Measurements from ENCODE around the gene EPS8L1. TPM values are rescaled to one million over a fixed set of nuclear protein-coding genes. Genes with fewer than 3 reads are reported as not detected.
"Not testable (repeated sequence)": the region's sequence is repeated elsewhere in the genome, so short reads cannot be mapped to it uniquely, and the experiment has no call there.

The EPS8L1 gene
- total and polyA plus RNA-seq, 2 donors (not counting 1 experiment from before 2014, with no cell fraction given): 0.72 to 1.0 TPM

DNA sequence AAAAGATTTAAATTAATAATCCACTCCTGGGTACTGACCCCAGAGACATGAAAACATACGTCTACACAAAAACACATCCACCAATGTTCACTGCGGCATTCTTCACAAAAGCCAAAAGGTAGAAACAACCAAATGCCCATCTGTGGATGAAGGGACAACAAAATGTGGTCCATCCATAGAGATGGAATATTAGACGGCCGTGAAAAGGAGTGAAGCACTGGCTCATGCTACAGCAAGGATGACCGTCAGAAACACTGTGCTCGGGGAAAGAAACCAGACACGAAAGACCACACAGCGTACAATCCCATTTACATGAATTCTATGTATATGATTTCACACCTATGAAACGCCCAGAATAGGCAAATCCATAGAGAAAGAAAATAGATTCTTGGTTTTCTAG, 18.8 kb upstream of the EPS8L1 start:
- no peaks in the 10 kb centered on the region for H3K4me1 Mint-ChIP-seq
- H4K20me1 ChIP-seq (ENCODE audit: control insufficient read depth, insufficient read depth, low read length, poor library complexity, severe bottlenecking): no peaks in the 10 kb centered on the region
- no peaks in the 10 kb centered on the region for H3K4me1 ChIP-seq (ENCODE audit: control insufficient read depth in 2 of 2, insufficient read depth in 2 of 2, low read length in 2 of 2)
- H3K4me2 ChIP-seq (replicated peaks; ENCODE audit: low read depth, low read length, poor library complexity, severe bottlenecking): no peak overlapping the region
- no peak overlapping the region for H3K9ac ChIP-seq (ENCODE audit: low read length)
- no peak for DNase-seq
- H3K9me3 Mint-ChIP-seq (ENCODE audit: insufficient read depth): no peaks in the 10 kb centered on the region
- H3K79me2 ChIP-seq (ENCODE audit: control insufficient read depth, insufficient read depth, low read length): peaks cover 3% of the 10 kb centered on the region
- no peak overlapping the region for H3K4me3 Mint-ChIP-seq
- ChIA-PET POLR2A (no interaction called here), CTCF (no interaction called here)
- H3K36me3 ChIP-seq (replicated peaks in 1 of 2; ENCODE audit: control extremely low read depth in 1 of 2, control insufficient read depth in 1 of 2, extremely low read depth in 1 of 2, insufficient read depth in 2 of 2, low read length in 1 of 2): peaks cover 4 to 36% of the 10 kb centered on the region in 2 experiments
- H3K27ac Mint-ChIP-seq: no peak overlapping the region
- H3K27me3 Mint-ChIP-seq: no peaks in the 10 kb centered on the region
- no peaks in the 10 kb centered on the region for H3K27me3 ChIP-seq (replicated peaks in 1 of 4; ENCODE audit: control extremely low read depth in 1 of 4, control insufficient read depth in 3 of 4, insufficient read depth in 4 of 4, low read length in 3 of 4)
- 93% methylated on average over 4 of the region's 9 CpGs for WGBS (ENCODE audit: insufficient coverage)
- H3K27ac ChIP-seq (ENCODE audit: low read length in 2 of 2): no peak overlapping the region
- no peak for ATAC-seq (ENCODE audit: low read depth)
- no peak overlapping the region for H3K4me3 ChIP-seq (ENCODE audit: control extremely low read depth in 1 of 5, extremely low read depth in 1 of 5, insufficient read depth in 1 of 5, low read depth in 2 of 5, low read length in 4 of 5)
- TF ChIP-seq, protein P1, sequence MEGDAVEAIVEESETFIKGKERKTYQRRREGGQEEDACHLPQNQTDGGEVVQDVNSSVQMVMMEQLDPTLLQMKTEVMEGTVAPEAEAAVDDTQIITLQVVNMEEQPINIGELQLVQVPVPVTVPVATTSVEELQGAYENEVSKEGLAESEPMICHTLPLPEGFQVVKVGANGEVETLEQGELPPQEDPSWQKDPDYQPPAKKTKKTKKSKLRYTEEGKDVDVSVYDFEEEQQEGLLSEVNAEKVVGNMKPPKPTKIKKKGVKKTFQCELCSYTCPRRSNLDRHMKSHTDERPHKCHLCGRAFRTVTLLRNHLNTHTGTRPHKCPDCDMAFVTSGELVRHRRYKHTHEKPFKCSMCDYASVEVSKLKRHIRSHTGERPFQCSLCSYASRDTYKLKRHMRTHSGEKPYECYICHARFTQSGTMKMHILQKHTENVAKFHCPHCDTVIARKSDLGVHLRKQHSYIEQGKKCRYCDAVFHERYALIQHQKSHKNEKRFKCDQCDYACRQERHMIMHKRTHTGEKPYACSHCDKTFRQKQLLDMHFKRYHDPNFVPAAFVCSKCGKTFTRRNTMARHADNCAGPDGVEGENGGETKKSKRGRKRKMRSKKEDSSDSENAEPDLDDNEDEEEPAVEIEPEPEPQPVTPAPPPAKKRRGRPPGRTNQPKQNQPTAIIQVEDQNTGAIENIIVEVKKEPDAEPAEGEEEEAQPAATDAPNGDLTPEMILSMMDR (IDR thresholded peaks at IDR 0.05): no peak
- TF ChIP-seq EZH2 (IDR thresholded peaks at IDR 0.05; ENCODE audit: borderline replicate concordance, insufficient read depth, low read depth, low read length, poor library complexity, severe bottlenecking): no peak
- intact Hi-C loops (cut with micrococcal nuclease): no loop called here
- H3K9me3 ChIP-seq (ENCODE audit: control extremely low read depth in 1 of 3, control insufficient read depth in 2 of 3, insufficient read depth in 1 of 3, low read length in 2 of 3): peaks cover 0 to 10% (median 0%) of the 10 kb centered on the region in 3 donors
- H2AFZ ChIP-seq (ENCODE audit: insufficient read depth, low read depth, low read length, poor library complexity, severe bottlenecking): no peak overlapping the region

DNA sequence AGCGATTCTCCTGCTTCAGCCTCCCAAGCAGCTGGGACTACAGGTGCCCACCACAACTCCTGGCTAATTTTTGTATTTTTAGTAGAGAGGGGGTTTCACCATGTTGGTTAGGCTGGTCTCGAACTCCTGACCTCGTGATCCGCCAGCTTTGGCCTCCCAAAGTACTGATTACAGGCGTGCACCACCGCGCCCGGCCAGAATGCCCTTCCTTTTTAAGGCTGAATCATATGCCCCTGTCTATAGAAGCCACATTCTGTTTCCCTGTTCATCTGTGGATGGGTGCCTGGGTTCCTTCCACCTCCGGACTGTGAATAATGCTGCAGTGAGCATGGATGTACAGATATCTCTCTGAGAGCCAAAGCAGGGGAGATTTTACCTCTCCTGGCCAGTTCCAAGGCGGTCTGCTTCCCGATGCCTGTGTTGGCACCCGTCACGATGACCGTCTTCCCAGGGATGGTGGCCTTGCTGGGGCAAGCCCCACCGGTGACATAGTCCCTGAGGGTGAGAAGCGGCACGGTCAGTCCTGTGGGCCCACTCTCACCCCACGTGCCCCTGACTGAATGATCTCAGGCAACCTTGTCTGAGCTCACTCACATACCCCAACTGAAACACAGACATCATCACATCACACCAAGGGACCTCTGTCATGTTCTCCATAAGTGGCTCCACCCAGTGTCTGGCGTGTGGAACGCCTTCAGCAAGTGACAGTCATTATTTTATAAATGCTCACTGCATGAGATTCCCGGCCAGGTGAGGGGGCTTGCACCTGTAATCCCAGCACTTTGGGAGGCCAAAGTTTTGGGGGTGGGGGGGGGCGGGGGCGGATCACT, 16.7 kb upstream of the EPS8L1 start:
- no peaks in the 10 kb centered on the region for H4K20me1 ChIP-seq (ENCODE audit: control insufficient read depth, insufficient read depth, low read length, poor library complexity, severe bottlenecking)
- CTCF ChIA-PET: no interaction called here
- Mint-ChIP-seq H3K27me3 (no peaks in the 10 kb centered on the region), H3K9me3 (ENCODE audit: insufficient read depth) (no peaks in the 10 kb centered on the region), H3K27ac (no peak overlapping the region), H3K4me1 (peaks cover 6% of the 10 kb centered on the region), H3K4me3 (no peak overlapping the region)
- no peak for ATAC-seq (ENCODE audit: low read depth)
- peaks cover 4 to 28% of the 10 kb centered on the region in 2 experiments for H3K36me3 ChIP-seq (replicated peaks in 1 of 2; ENCODE audit: control extremely low read depth in 1 of 2, control insufficient read depth in 1 of 2, extremely low read depth in 1 of 2, insufficient read depth in 2 of 2, low read length in 1 of 2)
- no peak overlapping the region for H2AFZ ChIP-seq (ENCODE audit: insufficient read depth, low read depth, low read length, poor library complexity, severe bottlenecking)
- no peak overlapping the region for H3K9ac ChIP-seq (ENCODE audit: low read length)
- DNase-seq: no peak
- H3K4me1 ChIP-seq (ENCODE audit: control insufficient read depth in 2 of 2, insufficient read depth in 2 of 2, low read length in 2 of 2): peaks cover 7 to 13% of the 10 kb centered on the region in 2 donors
- 99% methylated on average over 16 of the region's 23 CpGs for WGBS (ENCODE audit: insufficient coverage)
- no peak overlapping the region for H3K4me2 ChIP-seq (replicated peaks; ENCODE audit: low read depth, low read length, poor library complexity, severe bottlenecking)
- H3K4me3 ChIP-seq (ENCODE audit: control extremely low read depth in 1 of 5, extremely low read depth in 1 of 5, insufficient read depth in 1 of 5, low read depth in 2 of 5, low read length in 4 of 5): no peak overlapping the region
- POLR2A ChIA-PET: no interaction called here
- TF ChIP-seq EZH2 (IDR thresholded peaks at IDR 0.05; ENCODE audit: borderline replicate concordance, insufficient read depth, low read depth, low read length, poor library complexity, severe bottlenecking): no peak
- TF ChIP-seq, protein P1 (IDR thresholded peaks at IDR 0.05): no peak
- peaks cover 0 to 5% (median 0%) of the 10 kb centered on the region in 4 experiments for H3K27me3 ChIP-seq (replicated peaks in 1 of 4; ENCODE audit: control extremely low read depth in 1 of 4, control insufficient read depth in 3 of 4, insufficient read depth in 4 of 4, low read length in 3 of 4)
- peaks cover 13% of the 10 kb centered on the region for H3K79me2 ChIP-seq (ENCODE audit: control insufficient read depth, insufficient read depth, low read length)
- H3K27ac ChIP-seq (ENCODE audit: low read length in 2 of 2): no peak overlapping the region
- H3K9me3 ChIP-seq (ENCODE audit: control extremely low read depth in 1 of 3, control insufficient read depth in 2 of 3, insufficient read depth in 1 of 3, low read length in 2 of 3): peaks cover 0 to 21% (median 0%) of the 10 kb centered on the region in 3 donors
- intact Hi-C loops (cut with micrococcal nuclease): no loop called here

DNA sequence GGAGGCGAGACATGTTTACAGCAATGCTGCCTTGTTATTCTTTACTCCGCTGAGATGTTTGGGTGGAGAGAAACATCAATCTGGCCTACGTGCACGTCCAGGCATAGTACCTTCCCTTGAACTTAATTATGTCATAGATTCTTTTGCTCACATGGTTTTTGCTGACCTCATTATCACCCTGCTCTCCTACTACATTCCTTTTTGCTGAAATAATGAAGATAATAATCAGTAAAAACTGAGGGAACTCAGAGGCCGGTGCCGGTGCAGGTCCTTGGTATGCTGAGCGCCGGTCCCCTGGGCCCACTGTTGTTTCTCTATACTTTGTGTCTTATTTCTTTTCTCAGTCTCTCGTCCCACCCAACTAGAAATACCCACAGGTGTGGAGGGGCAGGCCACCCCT, 15.4 kb upstream of the EPS8L1 start:
- H3K9ac ChIP-seq (ENCODE audit: low read length); H3K27ac Mint-ChIP-seq; H3K4me3 ChIP-seq (ENCODE audit: control extremely low read depth in 1 of 5, extremely low read depth in 1 of 5, insufficient read depth in 1 of 5, low read depth in 2 of 5, low read length in 4 of 5); ATAC-seq (ENCODE audit: low read depth); H2AFZ ChIP-seq (ENCODE audit: insufficient read depth, low read depth, low read length, poor library complexity, severe bottlenecking); H3K27me3 Mint-ChIP-seq; CTCF ChIA-PET; H3K4me2 ChIP-seq (replicated peaks; ENCODE audit: low read depth, low read length, poor library complexity, severe bottlenecking); H3K9me3 Mint-ChIP-seq (ENCODE audit: insufficient read depth); H3K27ac ChIP-seq (ENCODE audit: low read length in 2 of 2); H3K4me3 Mint-ChIP-seq; H3K27me3 ChIP-seq (replicated peaks in 1 of 4; ENCODE audit: control extremely low read depth in 1 of 4, control insufficient read depth in 3 of 4, insufficient read depth in 4 of 4, low read length in 3 of 4); H3K4me1 Mint-ChIP-seq; intact Hi-C loops (cut with micrococcal nuclease); H4K20me1 ChIP-seq (ENCODE audit: control insufficient read depth, insufficient read depth, low read length, poor library complexity, severe bottlenecking); POLR2A ChIA-PET; DNase-seq: not testable (repeated sequence)
- H3K79me2 ChIP-seq (ENCODE audit: control insufficient read depth, insufficient read depth, low read length): peaks cover 13% of the 10 kb centered on the region
- H3K36me3 ChIP-seq (replicated peaks in 1 of 2; ENCODE audit: control extremely low read depth in 1 of 2, control insufficient read depth in 1 of 2, extremely low read depth in 1 of 2, insufficient read depth in 2 of 2, low read length in 1 of 2): peaks cover 4 to 22% of the 10 kb centered on the region in 2 experiments
- H3K4me1 ChIP-seq (ENCODE audit: control insufficient read depth in 2 of 2, insufficient read depth in 2 of 2, low read length in 2 of 2): peaks cover 7 to 13% of the 10 kb centered on the region in 2 donors
- 100% methylated on average over 1 of the region's 9 CpGs for WGBS (ENCODE audit: insufficient coverage)
- peaks cover 0 to 21% (median 0%) of the 10 kb centered on the region in 3 donors for H3K9me3 ChIP-seq (ENCODE audit: control extremely low read depth in 1 of 3, control insufficient read depth in 2 of 3, insufficient read depth in 1 of 3, low read length in 2 of 3)

Measured in B cell (primary cell).